HG03045 (cell line): Measurements from ENCODE around the gene KRTAP5-10.
"Not testable (repeated sequence)": the region's sequence is repeated elsewhere in the genome, so short reads cannot be mapped to it uniquely, and the experiment has no call there.

ENCODE experiments used
- ATAC-seq: cut with Tn5 transposase; IDR thresholded peaks from one replicate; pipeline ENCODE4 v1.9.1; 2021; ENCODE audit warnings: mild to moderate bottlenecking, moderate library complexity; ENCODE audit not compliant: unreplicated experiment

KRTAP5-10 gene

GRCh38 chr11:71607520-71608216 lies 42.3 kb downstream of the KRTAP5-10 start:
- ATAC-seq = not testable (repeated sequence)

GRCh38 chr11:71608272-71608671 lies 42.9 kb downstream of the KRTAP5-10 start:
- not testable (repeated sequence) for ATAC-seq

GRCh38 chr11:71611218-71611910 lies 46.0 kb downstream of the KRTAP5-10 start:
- not testable (repeated sequence) for ATAC-seq

DNA sequence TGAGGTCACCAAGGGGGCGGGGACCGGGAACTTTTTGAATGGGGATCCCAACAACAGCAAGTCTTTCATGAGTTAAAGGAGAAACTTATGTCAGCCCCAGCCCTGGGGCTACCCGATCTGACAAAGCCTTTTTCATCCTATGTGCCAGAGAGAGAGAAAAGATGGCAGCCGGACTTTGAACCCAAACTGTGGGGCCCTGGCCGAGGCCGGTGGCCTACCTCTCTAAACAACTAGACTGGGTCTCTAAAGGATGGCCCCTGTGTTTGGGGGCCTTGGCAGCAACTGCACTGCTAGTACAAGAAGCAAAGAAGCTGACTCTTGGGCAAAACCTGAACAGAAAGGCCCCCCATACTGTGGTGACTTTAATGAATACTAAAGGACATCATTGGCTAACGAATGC lies 48.6 kb downstream of the KRTAP5-10 start:
- not testable (repeated sequence) for ATAC-seq

DNA sequence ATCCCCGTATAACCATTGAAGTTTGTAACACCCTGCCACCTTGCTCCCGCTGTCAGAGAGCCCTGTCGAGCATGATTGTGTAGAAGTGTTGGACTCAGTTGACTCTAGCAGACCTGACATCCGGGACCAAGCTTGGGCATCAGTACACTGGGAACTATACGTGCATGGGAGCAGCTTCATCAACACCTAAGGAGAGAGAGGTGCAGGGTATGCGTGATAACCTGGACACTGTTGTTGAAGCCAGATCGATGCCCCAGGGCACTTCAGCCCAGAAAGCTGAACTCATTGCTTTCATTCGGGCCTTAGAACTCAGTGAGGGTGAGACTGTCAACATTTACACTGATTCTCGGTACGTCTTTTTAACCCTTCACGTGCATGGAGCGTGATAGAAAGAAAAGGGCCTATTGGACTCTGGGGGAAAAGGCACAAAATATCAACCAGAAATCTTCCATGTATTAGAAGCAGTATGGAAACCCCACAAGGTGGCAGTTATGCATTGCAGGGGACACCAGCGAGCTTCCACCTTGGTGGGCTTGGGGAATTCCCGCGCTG lies 49.1 kb downstream of the KRTAP5-10 start:
- ATAC-seq = not testable (repeated sequence)

DNA sequence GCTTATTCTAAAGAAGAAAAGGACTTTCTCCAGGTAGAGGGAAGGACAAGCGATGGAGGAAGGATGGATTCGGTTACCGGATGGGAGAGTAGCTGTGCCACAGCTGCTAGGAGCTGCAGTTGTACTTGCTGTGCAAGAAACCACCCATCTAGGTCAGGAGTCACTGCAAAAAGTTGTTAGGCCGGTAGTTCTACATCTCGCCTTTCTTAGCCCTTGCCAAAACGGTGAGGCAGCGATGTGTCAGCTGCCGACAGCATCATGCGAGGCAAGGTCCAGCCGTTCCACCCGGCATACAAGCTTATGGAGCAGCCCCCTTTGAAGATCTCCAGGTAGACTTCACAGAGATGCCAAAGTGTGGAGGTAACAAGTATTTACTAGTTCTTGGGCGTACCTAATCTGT lies 49.6 kb downstream of the KRTAP5-10 start:
- not testable (repeated sequence) for ATAC-seq
